Subcutaneous abdominal adipose tissue (tissue), 5 donors: Measurements from ENCODE around the gene GSPT1.
"Not testable (repeated sequence)": the region's sequence is repeated elsewhere in the genome, so short reads cannot be mapped to it uniquely, and the experiment has no call there.

ENCODE experiments used
- H3K27ac ChIP-seq: one replicate; pipeline ENCODE4 v1.7.0; 2013; ENCODE audit warnings: low read depth, mild to moderate bottlenecking, inconsistent platforms, low read length, moderate library complexity
- H3K27me3 ChIP-seq, 5 donors: one replicate each; pipeline ENCODE4 v1.7.0; 2013; ENCODE audit warnings: low read length in 5 of 5, inconsistent platforms in 1 of 5; ENCODE audit not compliant: control insufficient read depth in 5 of 5, insufficient read depth in 4 of 5
- H3K36me3 ChIP-seq, 5 donors: one replicate each; pipeline ENCODE4 v1.7.0; 2013; ENCODE audit warnings: low read length in 5 of 5; ENCODE audit not compliant: control insufficient read depth in 5 of 5, insufficient read depth in 5 of 5
- H3K4me1 ChIP-seq, 5 donors: one replicate each; pipeline ENCODE4 v1.7.0; 2013; ENCODE audit warnings: low read length in 5 of 5, mild to moderate bottlenecking in 3 of 5, moderate library complexity in 1 of 5; ENCODE audit not compliant: control insufficient read depth in 5 of 5, insufficient read depth in 5 of 5
- H3K4me3 ChIP-seq, 5 donors: one replicate each; pipeline ENCODE4 v1.7.0; 2013; ENCODE audit warnings: low read length in 5 of 5, low read depth in 1 of 5
- H3K9ac ChIP-seq, 5 donors: one replicate each; pipeline ENCODE4 v1.7.0; 2013; ENCODE audit warnings: low read length in 5 of 5, mild to moderate bottlenecking in 4 of 5, moderate library complexity in 3 of 5
- H3K9me3 ChIP-seq, 5 donors: one replicate each; pipeline ENCODE4 v1.7.0; 2013; ENCODE audit warnings: low read length in 5 of 5; ENCODE audit not compliant: control insufficient read depth in 5 of 5
- donor health status: healthy.
- donor health status: healthy.
- donor health status: healthy.
- donor health status: healthy.
- donor health status: healthy.

Gene GSPT1

GRCh38 chr16:11841026-11841425 lies 74.7 kb downstream of the GSPT1 start:
- Histone ChIP-seq H3K36me3 (peaks cover 26 to 95% (median 85%) of the 10 kb centered on the region in 5 donors), H3K9ac (no peak overlapping the region), H3K27ac (no peak overlapping the region), H3K4me1 (peaks cover 0 to 14% (median 10%) of the 10 kb centered on the region in 5 donors), H3K4me3 (no peak overlapping the region), H3K9me3 (no peaks in the 10 kb centered on the region), H3K27me3 (no peaks in the 10 kb centered on the region)

- H3K27ac ChIP-seq: peak overlapping the region; percentile 33
- peaks cover 23 to 59% (median 54%) of the 10 kb centered on the region in 5 donors for H3K36me3 ChIP-seq
- H3K27me3 ChIP-seq: no peaks in the 10 kb centered on the region
- H3K9ac ChIP-seq: no peak overlapping the region
- no peaks in the 10 kb centered on the region for H3K9me3 ChIP-seq
- H3K4me1 ChIP-seq: peaks cover 0 to 24% (median 16%) of the 10 kb centered on the region in 5 donors
- no peak overlapping the region for H3K4me3 ChIP-seq
These were observed 79.0 kb downstream of the GSPT1 start for GRCh38 chr16:11836650-11837244.

GRCh38 chr16:11835891-11836649 lies 79.7 kb downstream of the GSPT1 start:
- H3K4me3 ChIP-seq: no peak overlapping the region
- peaks cover 0 to 24% (median 16%) of the 10 kb centered on the region in 5 donors for H3K4me1 ChIP-seq
- no peak overlapping the region for H3K27ac ChIP-seq
- peaks cover 19 to 52% (median 47%) of the 10 kb centered on the region in 5 donors for H3K36me3 ChIP-seq
- H3K9me3 ChIP-seq: no peaks in the 10 kb centered on the region
- no peak overlapping the region for H3K9ac ChIP-seq
- H3K27me3 ChIP-seq: no peaks in the 10 kb centered on the region

GRCh38 chr16:11835309-11835708 lies 80.4 kb downstream of the GSPT1 start:
- Histone ChIP-seq H3K4me1 (peaks cover 0 to 24% (median 16%) of the 10 kb centered on the region in 5 donors), H3K36me3 (peaks cover 14 to 44% (median 39%) of the 10 kb centered on the region in 5 donors), H3K4me3 (no peak overlapping the region), H3K9me3 (no peaks in the 10 kb centered on the region), H3K27me3 (no peaks in the 10 kb centered on the region), H3K27ac (no peak overlapping the region), H3K9ac (no peak overlapping the region)

GRCh38 chr16:11833951-11834695 lies 81.6 kb downstream of the GSPT1 start:
- no peaks in the 10 kb centered on the region for H3K27me3 ChIP-seq

GRCh38 chr16:11828696-11829095 lies 87.1 kb downstream of the GSPT1 start:
- Histone ChIP-seq H3K27ac (no peak overlapping the region), H3K9ac (no peak overlapping the region)

More at GRCh38 chr16:11833951-11834695, 81.6 kb downstream of the GSPT1 start:
- H3K4me3 ChIP-seq: no peak overlapping the region
- no peak overlapping the region for H3K9ac ChIP-seq
- H3K27ac ChIP-seq: no peak overlapping the region
- peaks cover 0 to 24% (median 16%) of the 10 kb centered on the region in 5 donors for H3K4me1 ChIP-seq
- peaks cover 8 to 32% (median 28%) of the 10 kb centered on the region in 5 donors for H3K36me3 ChIP-seq
- no peaks in the 10 kb centered on the region for H3K9me3 ChIP-seq

GRCh38 chr16:11825520-11826165 lies 90.1 kb downstream of the GSPT1 start:
- not testable (repeated sequence) for H3K27ac ChIP-seq, H3K9me3 ChIP-seq, H3K9ac ChIP-seq, H3K27me3 ChIP-seq, H3K4me3 ChIP-seq, H3K36me3 ChIP-seq
- peaks cover 2 to 13% (median 10%) of the 10 kb centered on the region in 5 donors for H3K4me1 ChIP-seq

More at GRCh38 chr16:11828696-11829095, 87.1 kb downstream of the GSPT1 start:
- Histone ChIP-seq H3K27me3 (no peaks in the 10 kb centered on the region), H3K9me3 (no peaks in the 10 kb centered on the region), H3K36me3 (no peaks in the 10 kb centered on the region), H3K4me3 (no peak overlapping the region), H3K4me1 (peaks cover 2 to 13% (median 10%) of the 10 kb centered on the region in 5 donors)

- H3K4me1 ChIP-seq: peaks cover 2 to 13% (median 10%) of the 10 kb centered on the region in 5 donors
- H3K27me3 ChIP-seq: no peaks in the 10 kb centered on the region
- no peak overlapping the region for H3K9ac ChIP-seq
- H3K4me3 ChIP-seq: peak overlapping the region in 1 of 5 donors; percentile 0
- H3K36me3 ChIP-seq: no peaks in the 10 kb centered on the region
- H3K27ac ChIP-seq: peak overlapping the region; percentile 18
- H3K9me3 ChIP-seq: no peaks in the 10 kb centered on the region
These were observed 91.4 kb downstream of the GSPT1 start for GRCh38 chr16:11824362-11824761.

- H3K9ac ChIP-seq, H3K4me3 ChIP-seq, H3K9me3 ChIP-seq, H3K36me3 ChIP-seq, H3K27me3 ChIP-seq, H3K27ac ChIP-seq: not testable (repeated sequence)
- peaks cover 2 to 13% (median 10%) of the 10 kb centered on the region in 5 donors for H3K4me1 ChIP-seq
These were observed 92.1 kb downstream of the GSPT1 start for GRCh38 chr16:11823645-11824044.
